Fibroblast of pulmonary artery (primary cell): ENCODE data around the gene OR2L13.
"Not testable (repeated sequence)": the region's sequence is repeated elsewhere in the genome, so short reads cannot be mapped to it uniquely, and the experiment has no call there.

ENCODE experiments used
- DNase-seq: peaks from one replicate; pipeline ENCODE4 v3.0.0-alpha.2; 2010; ENCODE audit warnings: low read depth
- H3K4me3 ChIP-seq: replicated peaks from 2 replicates; pipeline ENCODE4 v1.5.1; 2011; ENCODE audit warnings: low read depth, mild to moderate bottlenecking, control low read depth, low read length, moderate library complexity
- CTCF ChIP-seq: IDR thresholded peaks from 2 replicates; pipeline ENCODE4 v1.5.1; 2011; ENCODE audit warnings: mild to moderate bottlenecking, control low read depth, low read length, inconsistent platforms; ENCODE audit errors: missing control alignments

Gene OR2L13

GRCh38 chr1:248065604-248066003 lies 29.4 kb upstream of the OR2L13 start:
- DNase-seq, result no peak
- TF ChIP-seq CTCF, result no peak
- H3K4me3 ChIP-seq, result no peak overlapping the region

GRCh38 chr1:248083864-248084263 lies 11.1 kb upstream of the OR2L13 start:
- DNase-seq, H3K4me3 ChIP-seq: not testable (repeated sequence)

GRCh38 chr1:248098529-248098928 lies 3.5 kb downstream of the OR2L13 start:
- DNase-seq, result no peak
- no peak for TF ChIP-seq CTCF
- no peak overlapping the region for H3K4me3 ChIP-seq

- no peak for DNase-seq
- no peak overlapping the region for H3K4me3 ChIP-seq
- no peak for TF ChIP-seq CTCF
Observed at GRCh38 chr1:248102847-248103246, 7.9 kb downstream of the OR2L13 start.

GRCh38 chr1:248111157-248111556 lies 16.2 kb downstream of the OR2L13 start:
- no peak for DNase-seq
- no peak for TF ChIP-seq CTCF

GRCh38 chr1:248114890-248115289 lies 19.9 kb downstream of the OR2L13 start:
- no peak for DNase-seq
- no peak for TF ChIP-seq CTCF
- H3K4me3 ChIP-seq, result no peak overlapping the region

More at GRCh38 chr1:248111157-248111556, 16.2 kb downstream of the OR2L13 start:
- H3K4me3 ChIP-seq, result no peak overlapping the region

GRCh38 chr1:248127653-248128052 lies 32.7 kb downstream of the OR2L13 start:
- TF ChIP-seq CTCF, result no peak
- DNase-seq, result no peak
- no peak overlapping the region for H3K4me3 ChIP-seq
